ENCODE measurements around the gene SLC44A3.

Gene SLC44A3

DNA sequence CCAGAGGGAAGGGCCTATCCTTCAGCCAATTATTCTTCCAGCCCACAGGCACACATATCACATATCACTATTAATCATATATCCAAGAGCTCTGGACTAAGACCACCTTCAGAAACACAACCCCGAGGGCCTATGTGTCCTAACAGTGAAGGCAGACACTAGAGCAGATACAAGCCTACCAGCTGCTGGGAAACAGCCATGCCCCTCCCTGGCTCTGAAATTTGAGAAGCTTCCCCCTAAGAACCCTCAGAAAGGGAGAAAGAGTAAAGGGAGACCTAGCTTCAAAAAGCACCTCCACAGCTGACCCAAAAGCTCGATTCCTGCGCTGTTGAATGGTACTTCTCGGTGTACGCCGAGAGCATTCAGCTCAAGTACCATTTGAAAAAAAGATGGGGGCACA lies 89.3 kb downstream of the SLC44A3 start:
- no peak for DNase-seq

DNA sequence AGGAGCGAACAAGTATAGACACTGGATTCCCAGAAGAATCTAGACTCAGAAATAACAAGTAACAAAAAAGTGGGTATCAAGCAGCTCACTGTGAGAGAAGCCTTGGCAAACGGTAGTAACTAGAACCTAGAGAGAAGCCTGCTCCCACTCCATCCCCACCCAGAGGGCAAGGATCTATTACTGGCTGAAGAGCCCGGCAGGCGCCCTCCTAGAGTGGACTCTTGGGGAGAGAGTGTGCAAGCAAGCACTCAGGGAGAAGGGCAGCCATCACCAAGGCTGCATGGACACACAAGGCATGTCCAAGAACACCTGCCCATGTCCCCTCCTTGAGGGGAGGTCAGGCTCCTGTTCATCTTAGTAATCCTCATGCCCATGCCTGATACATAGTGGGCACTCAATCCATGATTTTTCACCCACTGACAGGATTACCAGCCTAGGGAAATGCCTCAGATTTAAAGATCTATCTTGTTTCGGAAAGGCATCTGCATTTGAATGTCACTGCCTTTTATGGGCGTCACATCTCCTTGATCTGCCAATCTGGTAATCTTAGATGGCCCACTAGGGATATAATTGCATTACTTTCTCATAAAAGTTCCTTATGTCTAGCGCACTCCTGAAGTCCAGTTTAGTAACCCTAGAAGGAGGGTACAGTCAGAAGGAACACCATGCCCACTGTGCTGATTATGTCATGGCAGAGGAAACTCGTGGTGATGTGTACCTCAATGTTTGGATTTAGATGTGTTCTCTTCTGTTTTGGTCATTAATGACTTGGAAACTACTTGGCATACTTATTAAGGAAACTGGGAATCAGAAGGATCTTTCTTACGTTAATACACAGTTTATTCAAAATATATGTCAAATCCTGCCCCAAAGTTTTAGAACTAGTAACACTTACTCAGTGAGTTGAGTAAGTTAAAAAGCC lies 92.4 kb downstream of the SLC44A3 start:
- DNase-seq: no peak

DNA sequence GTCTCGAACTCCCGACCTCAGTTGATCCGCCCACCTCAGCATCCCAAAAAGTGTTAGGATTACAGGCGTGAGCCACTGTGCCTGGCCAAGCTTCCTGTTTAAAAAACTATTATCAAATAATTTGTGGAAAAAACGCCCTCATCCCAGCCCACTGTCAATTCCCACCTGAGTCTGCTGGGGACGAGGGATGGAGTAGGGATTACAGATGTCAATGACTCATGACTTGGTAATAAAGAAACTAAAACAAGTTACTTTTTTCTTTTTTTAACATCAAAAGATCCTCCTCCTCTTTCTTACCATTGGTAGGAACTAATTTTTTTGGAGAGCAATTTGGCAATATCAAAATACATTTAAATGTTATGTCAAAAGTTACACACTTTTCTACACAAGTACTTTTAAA lies 97.1 kb downstream of the SLC44A3 start:
- DNase-seq: no peak

DNA sequence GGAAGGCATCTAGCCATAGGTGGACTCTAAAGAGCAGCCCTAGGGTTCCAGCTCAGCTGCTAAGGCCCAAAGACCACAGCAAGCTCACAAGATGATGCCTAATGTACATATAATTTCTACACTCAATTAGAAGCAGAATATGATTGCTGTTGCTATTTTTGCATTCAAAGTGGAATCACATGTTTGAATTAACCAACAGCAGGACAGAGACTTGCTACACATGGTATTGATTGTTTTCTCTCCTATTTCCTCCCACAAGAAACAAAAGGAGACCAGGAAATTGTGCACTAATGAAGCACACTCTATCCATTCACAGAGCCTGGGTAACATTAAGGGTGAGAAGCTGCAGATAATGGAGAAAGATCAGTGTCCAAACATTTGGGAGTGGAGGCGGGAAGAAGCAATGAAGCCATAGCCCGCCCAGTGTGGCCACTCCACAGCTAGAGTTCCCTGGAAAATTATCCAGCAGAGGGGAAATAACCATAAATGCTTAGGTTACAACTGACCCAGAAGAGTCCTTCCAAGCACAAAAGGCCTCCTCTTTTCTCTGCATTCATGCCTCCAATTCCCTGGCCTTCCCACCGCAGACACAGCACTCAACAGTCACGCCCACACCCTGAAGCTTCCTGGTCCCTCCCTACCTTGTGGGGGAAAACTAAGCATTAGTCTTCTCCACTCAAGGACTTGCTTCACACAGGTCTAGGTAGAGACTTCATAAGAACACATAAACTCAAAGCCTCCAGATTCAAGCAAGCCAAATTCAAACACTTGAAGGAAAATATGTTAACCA lies 99.3 kb downstream of the SLC44A3 start:
- DNase-seq: peak; percentile 42

DNA sequence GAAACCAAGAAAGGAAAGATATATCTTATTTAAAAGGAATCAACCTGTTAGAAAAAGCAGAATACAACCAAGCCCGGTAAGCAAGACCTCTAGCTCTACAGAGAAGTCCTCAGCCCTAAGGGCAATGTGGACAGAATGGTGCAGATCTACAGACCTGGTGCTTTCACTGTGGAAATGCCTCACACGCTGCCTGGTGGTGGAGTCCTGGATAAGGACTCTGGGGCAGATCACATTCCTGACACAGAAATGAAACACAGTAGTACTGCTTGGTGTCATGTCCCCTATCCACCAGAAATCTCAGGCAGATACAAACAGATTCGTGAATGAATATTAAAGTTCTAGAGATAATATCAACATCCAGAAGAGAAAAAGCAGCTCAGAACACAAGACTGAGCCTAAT lies 99.9 kb downstream of the SLC44A3 start:
- no peak for DNase-seq

DNA sequence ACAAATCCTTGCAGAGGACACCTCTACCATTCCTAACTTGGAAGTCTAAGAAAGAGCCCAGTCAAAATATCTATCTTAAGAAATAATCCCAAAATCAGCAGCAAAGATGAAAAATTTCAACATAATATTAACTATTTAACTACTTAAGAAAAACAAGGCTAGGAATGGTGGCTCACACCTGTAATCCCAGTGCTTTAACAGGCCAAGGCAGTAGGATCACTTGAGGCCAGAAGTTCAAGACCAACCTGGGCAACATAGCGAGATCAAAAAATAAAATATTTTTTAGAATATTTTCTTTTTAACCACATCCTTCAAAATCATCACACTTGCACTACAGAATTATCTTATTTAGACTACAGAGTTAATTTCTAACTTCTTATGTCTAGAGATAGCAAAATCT lies 101.8 kb downstream of the SLC44A3 start:
- DNase-seq: no peak

DNA sequence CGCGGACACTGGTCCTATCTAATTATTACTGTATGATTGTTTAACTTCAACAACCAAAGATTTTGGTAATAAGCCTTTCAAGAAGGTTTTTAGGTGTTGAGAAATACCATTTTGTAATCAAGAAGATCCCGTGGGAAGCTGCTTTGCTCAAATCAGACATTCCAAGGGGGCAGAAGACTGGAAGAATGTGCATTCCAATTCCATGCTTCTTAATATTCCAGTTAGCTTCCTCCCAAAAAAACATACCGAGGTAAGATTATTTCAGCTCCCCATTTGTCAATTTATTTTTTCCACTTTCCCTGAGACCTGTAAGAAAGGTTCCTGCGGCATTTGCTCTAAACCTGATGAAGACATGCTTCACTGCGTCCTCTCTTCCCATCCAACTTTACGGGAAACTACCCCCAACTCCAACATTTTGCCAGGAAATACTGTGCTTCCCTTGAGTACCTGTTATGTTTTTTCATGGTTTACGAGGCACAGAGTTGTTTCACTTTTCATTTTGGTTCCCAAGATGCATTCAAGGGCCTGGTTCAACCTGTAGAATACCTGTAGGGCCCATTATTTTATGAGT lies 102.7 kb downstream of the SLC44A3 start:
- DNase-seq: no peak

DNA sequence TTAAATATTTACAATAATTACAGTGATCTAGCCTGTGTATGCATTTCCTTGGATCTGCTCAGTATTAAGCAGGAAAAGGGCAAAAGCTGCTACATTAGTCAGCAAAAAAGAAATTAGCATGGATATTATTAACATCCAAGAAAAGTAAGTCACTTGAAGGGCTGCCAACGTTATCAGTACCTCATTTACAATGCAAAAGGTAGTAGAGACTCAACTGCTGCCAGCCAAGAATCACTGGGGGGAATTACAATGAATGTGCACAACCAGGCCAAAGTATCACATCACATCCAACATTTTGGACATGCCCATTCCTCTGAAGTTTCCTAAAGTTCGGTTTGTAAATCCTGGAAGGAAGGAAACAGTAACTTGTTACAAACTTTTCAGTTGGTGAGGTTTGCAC lies 104.8 kb downstream of the SLC44A3 start:
- no peak for DNase-seq

DNA sequence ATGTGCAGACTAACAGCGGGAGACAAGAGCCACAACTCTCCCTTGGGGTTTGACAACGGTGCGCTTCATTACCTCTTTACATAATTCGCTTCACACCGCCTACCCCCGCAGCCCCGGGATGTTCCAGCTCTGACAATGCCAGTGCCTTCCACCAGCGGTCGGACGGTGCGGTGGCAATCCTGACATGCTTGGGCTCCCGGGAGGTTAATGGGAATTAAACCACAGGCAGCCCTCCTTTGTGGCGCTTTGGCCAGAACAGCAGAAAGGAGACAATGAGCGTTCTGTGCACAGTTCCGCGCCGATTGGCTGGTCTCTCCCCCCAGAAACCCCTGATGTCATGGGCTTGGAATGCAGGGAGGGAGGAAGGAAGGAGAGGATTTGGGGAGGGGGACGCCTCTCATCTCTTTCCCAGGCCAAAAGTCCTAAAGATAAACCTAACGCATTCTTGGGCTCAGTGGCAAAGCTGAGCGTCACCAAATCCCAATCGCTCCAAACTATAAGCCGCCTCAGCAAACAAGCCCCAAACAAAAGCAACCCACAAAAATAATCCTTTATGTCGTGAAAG lies 105.5 kb downstream of the SLC44A3 start:
- peak; percentile 74 for DNase-seq

DNA sequence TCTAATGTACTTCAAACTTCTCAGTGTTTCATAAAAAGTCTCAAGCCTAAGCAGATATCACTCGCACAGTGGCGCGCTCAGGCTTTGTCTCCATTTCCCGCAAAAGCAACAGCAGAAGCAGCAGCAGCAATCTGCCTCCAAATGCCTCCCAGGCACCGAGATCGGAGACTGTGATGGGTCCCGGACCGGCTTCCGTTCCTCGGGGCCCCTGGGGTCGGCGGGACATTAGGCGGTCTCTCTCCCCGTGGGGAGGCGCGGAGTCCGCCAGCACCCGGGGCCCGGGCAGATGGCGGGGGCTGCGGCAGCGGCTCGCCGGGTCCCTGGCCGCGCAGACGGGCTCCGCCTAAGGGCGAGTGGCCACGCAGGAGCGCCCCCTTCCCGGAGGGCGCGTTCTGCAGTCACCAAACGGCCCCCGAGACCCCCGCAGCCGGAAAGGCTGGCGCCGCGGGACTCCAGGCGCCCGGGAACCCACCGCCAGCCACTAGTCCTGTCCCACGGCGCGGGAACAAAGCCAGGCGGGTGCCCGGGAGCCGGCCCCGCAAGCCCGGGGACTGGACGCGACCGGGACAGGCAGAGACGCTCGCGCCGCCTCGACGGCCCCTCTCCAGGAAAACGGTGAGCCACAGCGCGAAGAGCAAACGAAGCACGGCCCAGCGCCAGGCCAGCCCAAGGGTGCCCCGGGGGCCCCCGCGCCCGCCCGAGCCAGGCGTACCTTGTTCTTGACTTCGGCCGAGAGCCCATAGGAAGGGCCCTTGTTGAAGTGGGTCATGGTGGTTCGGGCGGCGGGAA lies 106.2 kb downstream of the SLC44A3 start:
- peak; percentile 57 for DNase-seq

DNA sequence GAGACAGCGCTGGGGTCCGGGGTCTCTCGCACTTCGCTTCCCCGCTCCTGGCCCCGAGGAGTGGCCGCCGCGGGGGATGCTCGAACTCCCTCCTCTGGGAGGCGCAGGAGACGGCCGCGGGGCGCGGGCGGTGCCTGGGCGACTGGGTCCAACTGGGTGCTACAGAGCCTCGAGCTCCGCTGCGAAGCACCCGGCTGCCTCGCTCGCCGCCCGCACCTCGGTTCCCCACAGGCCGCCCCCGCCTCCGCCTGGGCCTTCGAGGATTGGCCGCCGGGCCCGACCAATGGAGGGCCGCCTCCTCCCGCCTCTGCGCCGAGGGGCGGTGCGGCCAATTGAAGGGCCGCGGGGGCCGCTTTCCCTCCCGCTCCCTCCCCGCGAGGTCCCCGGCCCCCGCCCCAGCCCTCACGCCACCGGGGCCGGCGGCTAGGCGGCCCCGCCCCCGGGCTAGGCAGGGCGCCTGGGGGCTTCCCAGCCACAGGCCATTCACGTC lies 106.8 kb downstream of the SLC44A3 start, which contains the start of gene CNN3:
TSS of gene CNN3 (minus strand) at position 196 of the 490 bp plus-strand sequence. CDS start 216 bp downstream, outside the sequence.
- DNase-seq: peak; percentile 90

DNA sequence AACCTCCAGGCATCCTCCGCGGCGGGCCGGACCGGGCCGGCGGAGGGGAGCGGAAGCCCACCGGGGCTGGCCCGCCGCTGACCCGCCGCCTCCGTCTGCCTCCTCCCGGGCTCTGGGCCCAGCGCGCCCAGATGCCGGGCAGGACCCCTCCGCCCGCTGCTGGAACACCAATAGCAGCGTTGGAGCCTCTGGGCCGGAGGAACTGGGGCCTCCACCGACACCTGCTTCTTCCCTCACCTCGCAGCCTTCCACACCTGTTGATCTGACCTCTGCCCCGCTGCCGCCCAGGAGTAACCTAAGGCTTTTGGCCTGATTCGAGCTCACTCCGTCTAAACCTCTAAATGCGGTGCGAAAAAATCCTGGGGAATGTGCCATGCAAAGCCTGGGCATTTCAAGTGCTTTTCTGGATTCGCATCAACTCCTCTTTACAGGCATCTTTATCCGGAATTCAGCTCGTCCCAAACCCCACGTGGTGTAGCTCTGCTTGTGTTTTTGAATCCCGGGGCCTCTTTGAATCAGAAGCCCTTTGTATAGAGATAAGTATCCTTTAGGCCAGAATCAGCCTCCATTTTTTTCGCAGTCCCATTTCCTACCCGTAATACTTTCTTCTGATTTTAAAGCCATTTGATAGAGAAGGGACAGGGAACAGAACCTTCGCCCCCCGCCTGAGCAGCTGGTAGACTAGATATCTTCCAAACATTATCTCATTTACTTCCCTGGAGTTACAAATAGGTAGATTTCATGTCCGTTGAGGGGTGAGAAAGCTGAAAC lies 107.4 kb downstream of the SLC44A3 start:
- peak; percentile 34 for DNase-seq

DNA sequence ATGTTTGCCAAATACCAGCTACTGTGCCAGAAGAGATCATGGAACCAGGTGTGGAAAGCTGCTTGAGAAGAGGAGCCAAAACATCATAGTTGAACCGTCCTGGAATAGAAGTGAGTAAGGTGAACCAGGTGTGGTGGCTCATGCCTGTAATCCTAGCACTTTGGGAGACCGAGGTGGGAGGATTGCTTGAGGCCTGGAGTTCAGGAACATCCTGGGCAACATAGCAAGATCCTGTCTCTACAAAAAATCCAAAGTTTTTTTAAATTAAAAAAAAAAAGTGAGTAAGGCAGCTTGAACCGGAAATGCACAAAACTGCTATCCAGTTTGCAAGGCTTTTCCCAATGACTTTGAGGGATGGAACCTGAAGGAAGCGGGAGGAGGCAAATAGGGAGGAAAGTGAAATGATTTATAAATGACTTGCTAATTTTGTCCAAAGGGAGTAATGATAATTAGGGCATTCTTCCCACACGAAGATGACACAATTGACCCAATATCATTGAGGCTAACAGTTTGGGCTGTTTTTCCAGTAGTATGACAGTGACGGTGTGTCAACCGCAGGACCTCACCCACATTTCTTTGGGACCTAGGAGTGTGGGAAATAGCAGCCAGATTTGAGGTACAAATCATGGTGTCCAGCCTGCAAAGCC lies 108.3 kb downstream of the SLC44A3 start:
- DNase-seq: no peak

DNA sequence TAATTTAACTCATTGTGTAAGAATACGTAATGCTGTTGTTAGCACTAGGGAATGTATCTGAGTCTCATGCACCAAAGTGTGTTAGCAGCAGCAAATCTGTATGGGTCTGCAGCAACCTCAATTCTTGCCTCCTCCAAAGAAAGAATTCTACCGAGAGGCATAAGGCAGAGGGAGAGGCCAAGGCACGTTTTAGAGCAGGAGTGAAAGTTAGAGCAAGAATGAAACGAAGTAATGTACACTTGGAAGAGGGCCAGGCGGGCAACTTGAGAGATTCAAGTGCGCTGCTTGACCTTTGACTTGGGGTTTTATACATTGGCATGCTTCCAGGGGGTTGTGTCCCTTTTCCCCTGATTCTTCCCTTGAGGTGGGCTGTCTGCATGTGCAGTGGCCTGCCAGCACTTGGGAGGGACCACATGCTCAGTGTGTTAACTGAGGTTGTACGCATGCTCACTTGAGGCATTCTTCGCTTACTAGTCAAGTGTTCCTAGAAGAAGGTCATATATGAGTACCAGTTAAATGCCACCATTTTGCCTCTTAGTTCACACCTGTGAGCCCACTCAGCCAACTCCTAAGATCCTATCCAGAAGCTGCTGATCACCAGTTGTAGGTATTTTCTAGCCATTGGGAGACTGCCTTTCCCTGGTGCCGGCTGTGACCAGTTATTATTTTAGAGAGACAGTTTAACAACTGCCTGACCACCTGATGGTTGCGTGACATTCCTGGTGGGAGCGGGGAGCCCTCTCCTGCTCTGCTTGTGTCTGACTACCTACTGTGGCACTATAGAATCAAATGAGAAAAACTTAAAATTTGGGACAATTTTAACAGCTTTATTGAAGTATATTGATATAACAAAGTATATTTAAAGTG lies 109.4 kb downstream of the SLC44A3 start:
- no peak for DNase-seq

DNA sequence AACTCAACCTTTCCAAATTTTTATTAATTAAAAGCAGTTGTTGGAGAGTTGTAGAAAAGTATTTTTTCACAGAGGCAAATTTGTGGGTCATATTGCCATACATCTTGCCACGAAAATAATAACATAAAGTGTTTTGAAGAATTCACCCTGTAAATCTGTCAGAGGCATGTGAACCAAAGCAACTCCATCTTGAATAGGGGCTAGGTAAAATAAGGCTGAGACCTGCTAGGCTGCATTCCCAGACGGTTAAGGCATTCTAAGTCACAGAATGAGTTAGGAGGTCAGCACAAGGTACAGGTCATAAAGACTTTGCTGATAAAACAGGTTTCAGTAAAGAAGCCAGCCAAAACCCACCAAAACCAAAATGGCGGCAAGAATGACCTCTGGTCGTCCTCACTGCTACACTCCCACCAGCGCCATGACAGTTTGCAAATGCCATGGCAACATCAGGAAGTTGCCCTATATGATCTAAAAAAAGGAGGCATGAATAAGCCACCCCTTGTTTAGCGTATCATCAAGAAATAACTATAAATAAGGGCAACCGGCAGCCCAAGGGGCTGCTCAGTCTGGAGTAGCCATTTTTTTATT lies 111.2 kb downstream of the SLC44A3 start:
- no peak for DNase-seq

DNA sequence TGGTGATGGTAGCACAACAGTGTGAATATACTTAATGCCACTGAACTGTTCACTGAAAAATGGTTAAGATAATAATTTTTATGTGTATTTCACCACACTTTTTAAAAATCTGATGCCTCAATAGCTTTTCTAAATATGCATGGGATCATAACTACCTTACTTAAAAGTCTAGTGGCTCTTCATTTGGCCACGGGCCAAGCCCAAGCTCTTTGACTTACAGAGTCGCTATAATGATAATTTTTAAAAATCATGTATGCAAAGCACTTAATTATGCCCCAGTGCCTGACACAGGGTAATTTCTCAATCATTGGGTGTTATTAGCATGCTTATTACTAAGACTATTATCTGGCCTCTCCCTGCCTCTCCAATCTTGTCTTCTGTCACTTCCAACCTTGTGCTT lies 114.4 kb downstream of the SLC44A3 start:
- DNase-seq: peak; percentile 50

DNA sequence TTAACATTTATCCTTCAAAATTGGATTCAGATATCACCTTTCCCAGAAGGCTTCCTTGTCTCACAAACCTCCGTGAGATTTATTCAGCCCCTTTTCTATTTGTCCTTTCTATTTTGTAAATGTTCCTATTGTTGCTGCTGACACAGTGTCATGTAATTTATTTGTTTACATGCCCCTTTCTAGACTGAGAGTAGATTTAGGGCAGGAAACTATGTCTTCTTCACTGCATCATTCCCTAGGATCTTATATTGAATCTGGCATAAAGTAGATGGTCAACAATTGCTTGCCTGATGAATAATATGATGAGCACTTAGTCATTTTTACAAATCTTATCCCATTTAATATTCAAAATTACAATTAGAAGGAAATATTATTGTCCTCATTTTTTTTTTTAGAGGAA lies 114.9 kb downstream of the SLC44A3 start:
- no peak for DNase-seq

DNA sequence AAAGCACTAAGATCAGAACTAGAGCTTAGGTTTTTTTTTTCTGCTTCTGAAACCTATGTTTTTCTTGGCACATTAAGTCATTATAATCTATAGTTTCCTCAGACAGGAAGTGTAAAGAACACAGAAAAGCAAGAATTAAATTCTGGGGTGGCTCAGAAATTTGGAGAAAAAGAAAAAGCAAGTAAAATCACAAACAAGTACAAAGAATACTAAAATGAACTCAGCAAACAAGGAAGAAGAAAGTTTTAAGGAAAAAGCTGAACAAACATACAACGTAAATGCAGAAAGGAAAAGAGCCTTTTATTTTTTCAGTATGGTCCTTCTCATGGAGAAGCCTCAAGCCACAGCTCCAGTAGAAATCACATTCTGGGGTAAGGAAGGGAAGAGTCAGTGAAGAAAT lies 115.3 kb downstream of the SLC44A3 start:
- no peak for DNase-seq

DNA sequence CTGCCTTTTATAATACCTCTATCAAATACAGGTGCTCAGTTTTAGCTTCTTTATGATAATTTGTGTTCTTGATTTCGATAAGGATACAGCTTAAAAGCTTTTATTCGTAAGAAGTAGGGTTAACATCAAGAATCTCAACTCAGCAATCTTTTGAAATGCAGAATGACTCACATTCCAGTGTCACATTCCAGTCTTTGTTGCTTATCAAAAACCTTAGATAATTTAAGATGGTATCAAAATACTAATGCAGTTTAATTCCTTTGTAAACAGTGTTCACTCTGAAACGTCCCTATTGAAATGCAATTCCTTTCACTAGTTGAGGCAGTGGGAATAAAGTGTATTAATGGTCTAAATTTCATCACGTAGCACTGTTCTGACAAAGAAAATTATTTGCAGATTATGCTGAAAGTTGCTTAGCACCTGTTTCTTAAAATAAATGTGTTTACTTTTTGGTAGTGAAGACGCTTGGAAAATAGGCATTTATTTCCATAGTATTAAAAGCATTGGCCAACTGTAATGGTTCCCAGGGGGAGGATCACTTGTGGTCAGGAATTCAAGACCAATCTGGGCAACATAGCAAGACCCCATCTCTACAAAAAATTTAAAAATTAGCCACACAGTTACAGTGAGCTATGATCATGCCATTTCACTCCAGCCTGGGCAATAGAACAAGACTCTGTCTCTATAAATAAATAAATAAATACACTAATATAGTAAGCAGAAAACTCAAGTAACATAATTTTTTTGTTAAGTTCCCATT lies 116.9 kb downstream of the SLC44A3 start:
- DNase-seq: no peak
